Esophagus muscularis mucosa (tissue), 4 donors: Measurements from ENCODE around the gene UBAC1.
"Not testable (repeated sequence)": the region's sequence is repeated elsewhere in the genome, so short reads cannot be mapped to it uniquely, and the experiment has no call there.

ENCODE experiments used
- EP300 ChIP-seq: sonication (generic); formaldehyde crosslinking; IDR thresholded peaks from one replicate; pipeline ENCODE4 v1.6.1; 2017; ENCODE audit warnings: antibody characterized with exemption
- POLR2AphosphoS5 ChIP-seq, 2 donors: sonication (generic); formaldehyde crosslinking; IDR thresholded peaks; one replicate each; pipeline ENCODE4 v1.6.1; 2017; ENCODE audit warnings: antibody characterized with exemption in 2 of 2
- TF ChIP-seq, protein P1 (sequence below), 3 experiments: fragments of 200-600 bp in 2 of 3; fragments of 450-650 bp in 1 of 3; sonication (generic) in 2 of 3; IDR thresholded peaks; one replicate each; pipeline ENCODE4 v1.5.1; 2017 to 2019; ENCODE audit warnings: antibody characterized with exemption in 3 of 3, mild to moderate bottlenecking in 2 of 3, moderate library complexity in 1 of 3

- TF ChIP-seq, protein P1, sequence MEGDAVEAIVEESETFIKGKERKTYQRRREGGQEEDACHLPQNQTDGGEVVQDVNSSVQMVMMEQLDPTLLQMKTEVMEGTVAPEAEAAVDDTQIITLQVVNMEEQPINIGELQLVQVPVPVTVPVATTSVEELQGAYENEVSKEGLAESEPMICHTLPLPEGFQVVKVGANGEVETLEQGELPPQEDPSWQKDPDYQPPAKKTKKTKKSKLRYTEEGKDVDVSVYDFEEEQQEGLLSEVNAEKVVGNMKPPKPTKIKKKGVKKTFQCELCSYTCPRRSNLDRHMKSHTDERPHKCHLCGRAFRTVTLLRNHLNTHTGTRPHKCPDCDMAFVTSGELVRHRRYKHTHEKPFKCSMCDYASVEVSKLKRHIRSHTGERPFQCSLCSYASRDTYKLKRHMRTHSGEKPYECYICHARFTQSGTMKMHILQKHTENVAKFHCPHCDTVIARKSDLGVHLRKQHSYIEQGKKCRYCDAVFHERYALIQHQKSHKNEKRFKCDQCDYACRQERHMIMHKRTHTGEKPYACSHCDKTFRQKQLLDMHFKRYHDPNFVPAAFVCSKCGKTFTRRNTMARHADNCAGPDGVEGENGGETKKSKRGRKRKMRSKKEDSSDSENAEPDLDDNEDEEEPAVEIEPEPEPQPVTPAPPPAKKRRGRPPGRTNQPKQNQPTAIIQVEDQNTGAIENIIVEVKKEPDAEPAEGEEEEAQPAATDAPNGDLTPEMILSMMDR (IDR thresholded peaks at IDR 0.05): not testable (repeated sequence)
- TF ChIP-seq EP300; POLR2AphosphoS5 (IDR thresholded peaks at IDR 0.05): not testable (repeated sequence)
These were observed 9.9 kb downstream of the UBAC1 start for GRCh38 chr9:135951310-135951709.
